Stimulated activated CD4-positive, alpha-beta T cell treated with anti-CD3 and anti-CD28 coated beads, TNF-alpha, amount 100 ng/mL, for 24 hours (primary cell): Measurements from ENCODE around the gene TWF1.
"Not testable (repeated sequence)": the region's sequence is repeated elsewhere in the genome, so short reads cannot be mapped to it uniquely, and the experiment has no call there.

Experiments used
- DNase-seq, 3 experiments: peaks; one replicate each; pipeline ENCODE4 v3.0.0-alpha.2; 2020; ENCODE audit warnings: low read depth in 3 of 3

Gene TWF1

GRCh38 chr12:43805860-43806736 is at the start of gene TWF1:
Gene TWF1 (minus strand): TSS chr12:43806317. CDS start chr12:43806245, 72 bp downstream.
- peak; percentile 71 to 85 (median 78) for DNase-seq

GRCh38 chr12:43852744-43853143 is 46.6 kb upstream of the TWF1 start:
- no peak for DNase-seq

GRCh38 chr12:43848786-43849185 is 42.7 kb upstream of the TWF1 start:
- DNase-seq, result no peak

GRCh38 chr12:43848226-43848507 is 42.0 kb upstream of the TWF1 start:
- DNase-seq, result no peak

GRCh38 chr12:43847425-43848225 is 41.5 kb upstream of the TWF1 start:
- DNase-seq, result not testable (repeated sequence)

GRCh38 chr12:43842259-43842658 is 36.1 kb upstream of the TWF1 start:
- no peak for DNase-seq

GRCh38 chr12:43841253-43841652 is 35.1 kb upstream of the TWF1 start:
- no peak for DNase-seq

- no peak for DNase-seq
These were observed 34.2 kb upstream of the TWF1 start for GRCh38 chr12:43840338-43840737.

GRCh38 chr12:43836475-43836989 is 30.4 kb upstream of the TWF1 start:
- DNase-seq, result no peak

GRCh38 chr12:43835656-43836474 is 29.7 kb upstream of the TWF1 start, which contains the start of gene TMEM117:
Gene TMEM117 (plus strand): TSS chr12:43836081.
- DNase-seq, result peak in 2 of 3 experiments; percentile 15 to 57

GRCh38 chr12:43835264-43835655 is 29.1 kb upstream of the TWF1 start:
- DNase-seq, result peak in 1 of 3 experiments; percentile 4

- DNase-seq, result no peak
These were observed 26.5 kb upstream of the TWF1 start for GRCh38 chr12:43832463-43833168.

GRCh38 chr12:43827093-43827492 is 21.0 kb upstream of the TWF1 start:
- DNase-seq, result no peak

- no peak for DNase-seq
These were observed 20.6 kb upstream of the TWF1 start for GRCh38 chr12:43826681-43827080.

- no peak for DNase-seq
These were observed 18.2 kb upstream of the TWF1 start for GRCh38 chr12:43824207-43824775.

GRCh38 chr12:43816168-43816567 is 10.1 kb upstream of the TWF1 start:
- no peak for DNase-seq

- DNase-seq, result no peak
These were observed 9.3 kb upstream of the TWF1 start for GRCh38 chr12:43815416-43815815.

GRCh38 chr12:43812926-43813325 is 6.8 kb upstream of the TWF1 start:
- DNase-seq, result no peak

GRCh38 chr12:43812057-43812456 is 5.9 kb upstream of the TWF1 start:
- DNase-seq, result no peak

- DNase-seq, result no peak
These were observed 1.3 kb upstream of the TWF1 start for GRCh38 chr12:43807386-43807785.

- no peak for DNase-seq
These were observed 588 bp upstream of the TWF1 start for GRCh38 chr12:43806737-43807072.
